GM12891 (cell line): ENCODE data around the gene FGF21.

Experiments
- POLR2A ChIP-seq: IDR thresholded peaks from 2 replicates; pipeline ENCODE4 v1.6.1; 2011; ENCODE audit warnings: low read depth, low read length, control low read depth
- POLR2AphosphoS5 ChIP-seq: IDR thresholded peaks from 2 replicates; pipeline ENCODE4 v1.6.1; 2011; ENCODE audit warnings: low read depth, low read length, control low read depth
- POU2F2 ChIP-seq: IDR thresholded peaks from 2 replicates; pipeline ENCODE4 v1.6.1; 2011; ENCODE audit warnings: low read depth, mild to moderate bottlenecking, control low read depth, low read length, moderate library complexity

DNA sequence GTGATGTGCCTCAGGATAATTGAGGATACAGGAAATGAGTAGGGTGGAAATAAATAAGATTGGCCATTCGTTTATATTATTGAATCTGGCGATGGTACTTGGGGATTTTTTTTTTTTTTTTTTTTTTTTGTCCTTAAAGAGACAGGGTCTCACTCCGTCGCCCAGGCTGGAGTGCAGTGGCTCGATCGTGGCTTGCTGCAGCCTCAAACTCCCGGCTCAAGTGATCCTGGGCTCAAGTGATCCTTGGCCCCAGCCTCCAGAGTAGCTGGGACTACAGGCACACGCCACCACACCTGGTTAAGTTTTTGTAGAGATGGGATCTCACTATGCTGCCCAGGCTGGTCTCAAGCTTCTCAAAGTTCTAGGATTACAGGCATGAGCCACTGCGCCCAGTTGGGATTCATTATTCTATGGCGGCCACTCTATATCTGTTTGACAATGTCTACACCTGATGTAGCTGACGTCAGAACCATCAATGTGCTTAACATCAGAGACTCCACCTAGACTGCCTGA, 33.1 kb upstream of the FGF21 start:
- TF ChIP-seq POLR2A (no peak), POLR2AphosphoS5 (no peak), POU2F2 (no peak)
